HCT116 (cell line): ENCODE results near the gene GPS1. TPM values are rescaled to one million over a fixed set of nuclear protein-coding genes. Genes with fewer than 3 reads are reported as not detected.

ENCODE experiments used
- ATAC-seq: fragments of 200-7000 bp; cut with Tn5 transposase; 2 replicates; pipeline ENCODE4 v1.9.1; 2020; ENCODE audit warnings: mild to moderate bottlenecking, moderate library complexity
- BruUV-seq: library from RNA; stranded (reverse); fragments of 400-500 nt; replicated peaks from 2 replicates; lab custom pipeline; 2021; lab: Mats Ljungman, UMichigan
- CTCF ChIA-PET: fragments of 300-600 bp; sonication (Branson Sonifier 250); formaldehyde crosslinking; loops from one replicate; lab custom pipeline; 2021; ENCODE audit warnings: antibody characterized with exemption; lab: Charles Lee
- POLR2A ChIA-PET: fragments of 300-600, 350-600 bp; sonication (Branson Sonifier 250); formaldehyde crosslinking; loops from one replicate; lab custom pipeline; 2021; ENCODE audit warnings: antibody characterized with exemption; lab: Charles Lee
- RAD21 ChIA-PET, 2 experiments: fragments of 300-600 bp; sonication (Branson Sonifier 250); formaldehyde crosslinking; loops; one replicate each; lab custom pipeline; 2023; ENCODE audit warnings: low total read pairs in 2 of 2; ENCODE audit not compliant: uncharacterized antibody in 2 of 2, unreplicated experiment in 2 of 2, low non-redundant PET in 1 of 2; lab: Charles Lee
- DNase-seq: peaks from one replicate; pipeline ENCODE4 v3.0.0-alpha.2; 2010; ENCODE audit warnings: low read depth, low spot score
- H2AFZ ChIP-seq: fragments of 200-600 bp; shearing (Covaris generic), sonication (generic); 2 replicates; pipeline ENCODE4 v1.6.1; 2017; ENCODE audit warnings: low read depth, mixed run types, mixed read lengths, antibody characterized with exemption, low read length; ENCODE audit not compliant: poor library complexity, severe bottlenecking
- H3K27ac ChIP-seq: 2 replicates; pipeline ENCODE4 v1.5.1; 2012; ENCODE audit warnings: low read depth, low read length
- H3K27me3 ChIP-seq: fragments of 200-600 bp; sonication (generic); 2 replicates; pipeline ENCODE4 v1.6.1; 2016; ENCODE audit warnings: mixed run types, low read length, mixed read lengths; ENCODE audit not compliant: insufficient read depth
- H3K36me3 ChIP-seq, 2 experiments: fragments of 200-500 bp in 1 of 2; fragments of 200-600 bp in 1 of 2; sonication (Bioruptor generic) in 1 of 2; sonication (generic) in 1 of 2; 2 replicates each; pipeline versions ENCODE4 v1.5.1 to v1.6.1; 2014 to 2016; ENCODE audit warnings: low read length in 2 of 2, inconsistent platforms in 1 of 2, mixed read lengths in 1 of 2, mixed run types in 1 of 2; ENCODE audit not compliant: insufficient read depth in 2 of 2, control insufficient read depth in 1 of 2
- H3K4me1 ChIP-seq, 2 experiments: fragments of 200-600 bp in 1 of 2; sonication (generic) in 1 of 2; 2 replicates each; pipeline versions ENCODE4 v1.5.1 to v1.6.1; 2012 to 2017; ENCODE audit warnings: low read length in 2 of 2, inconsistent platforms in 1 of 2, mild to moderate bottlenecking in 1 of 2, mixed read lengths in 1 of 2, mixed run types in 1 of 2, moderate library complexity in 1 of 2; ENCODE audit not compliant: insufficient read depth in 2 of 2, control insufficient read depth in 1 of 2
- H3K4me2 ChIP-seq: fragments of 200-600 bp; sonication (generic); 2 replicates; pipeline ENCODE4 v1.6.1; 2017; ENCODE audit warnings: mixed run types, low read length, mixed read lengths
- H3K4me3 ChIP-seq, 2 experiments: fragments of 200-600 bp in 1 of 2; sonication (generic) in 1 of 2; replicated peaks in 1 of 2; 2 replicates each; pipeline ENCODE4 v1.5.1; 2011 to 2016; ENCODE audit warnings: low read length in 2 of 2, control low read depth in 1 of 2, low read depth in 1 of 2, mild to moderate bottlenecking in 1 of 2, mixed read lengths in 1 of 2, mixed run types in 1 of 2
- H3K79me2 ChIP-seq: fragments of 200-600 bp; sonication (generic); 2 replicates; pipeline ENCODE4 v1.6.1; 2017; ENCODE audit warnings: mild to moderate bottlenecking, mixed run types, low read length, moderate library complexity, mixed read lengths; ENCODE audit not compliant: insufficient read depth
- H3K9ac ChIP-seq: fragments of 200-600 bp; sonication (generic); 2 replicates; pipeline ENCODE4 v1.6.1; 2016; ENCODE audit warnings: low read length, mixed read lengths
- H3K9me2 ChIP-seq: fragments of 200-600 bp; sonication (generic), shearing (Covaris generic); 2 replicates; pipeline ENCODE4 v1.6.1; 2017; ENCODE audit warnings: mixed run types, mild to moderate bottlenecking, moderate library complexity; ENCODE audit not compliant: insufficient read depth
- H3K9me3 ChIP-seq, 2 experiments: fragments of 200-500 bp in 1 of 2; fragments of 200-600 bp in 1 of 2; sonication (Bioruptor generic) in 1 of 2; sonication (generic) in 1 of 2; 2 replicates each; pipeline ENCODE4 v1.6.1; 2014 to 2017; ENCODE audit warnings: low read length in 2 of 2, mixed read lengths in 2 of 2, inconsistent platforms in 1 of 2, low read depth in 1 of 2, mild to moderate bottlenecking in 1 of 2, mixed run types in 1 of 2, moderate library complexity in 1 of 2; ENCODE audit not compliant: control insufficient read depth in 1 of 2, insufficient read depth in 1 of 2
- H4K20me1 ChIP-seq: fragments of 200-600 bp; sonication (generic), shearing (Covaris generic); 2 replicates; pipeline ENCODE4 v1.6.1; 2017; ENCODE audit warnings: mixed run types, mild to moderate bottlenecking, moderate library complexity; ENCODE audit not compliant: insufficient read depth
- ATF3 ChIP-seq: IDR thresholded peaks from 2 replicates; pipeline ENCODE4 v1.6.1; 2012
- CBX3 ChIP-seq: IDR thresholded peaks from 2 replicates; pipeline ENCODE4 v1.6.1; 2012; ENCODE audit warnings: low read depth
- CTCF ChIP-seq, 3 experiments: fragments of 200-600 bp in 1 of 3; sonication (generic) in 1 of 3; IDR thresholded peaks in 2 of 3; conservative IDR thresholded peaks in 1 of 3; 2 replicates each; pipeline ENCODE4 v1.5.1; 2012 to 2017; ENCODE audit warnings: low read depth in 2 of 3, low read length in 2 of 3, antibody characterized with exemption in 1 of 3, borderline replicate concordance in 1 of 3, control low read depth in 1 of 3, mild to moderate bottlenecking in 1 of 3, mixed read lengths in 1 of 3, mixed run types in 1 of 3, moderate library complexity in 1 of 3; ENCODE audit not compliant: insufficient read depth in 1 of 3
- EGR1 ChIP-seq: IDR thresholded peaks from 2 replicates; pipeline ENCODE4 v1.6.1; 2012; ENCODE audit warnings: low read depth
- EZH2 ChIP-seq: fragments of 200-600 bp; sonication (generic); IDR thresholded peaks from 2 replicates; pipeline ENCODE4 v1.6.1; 2017; ENCODE audit warnings: antibody characterized with exemption, mixed run types
- EZH2phosphoT487 ChIP-seq: fragments of 200-600 bp; IDR thresholded peaks from 2 replicates; pipeline ENCODE4 v1.6.1; 2018; ENCODE audit warnings: antibody characterized with exemption, borderline replicate concordance
- FOSL1 ChIP-seq: IDR thresholded peaks from 2 replicates; pipeline ENCODE4 v1.6.1; 2012; ENCODE audit warnings: low read depth
- JUND ChIP-seq: IDR thresholded peaks from 2 replicates; pipeline ENCODE4 v1.6.1; 2012
- SIN3A ChIP-seq: IDR thresholded peaks from 2 replicates; pipeline ENCODE4 v1.6.1; 2012; ENCODE audit warnings: low read depth
- SP1 ChIP-seq: IDR thresholded peaks from 2 replicates; pipeline ENCODE4 v1.6.1; 2012; ENCODE audit warnings: low read depth
- SRF ChIP-seq: IDR thresholded peaks from 2 replicates; pipeline ENCODE4 v1.6.1; 2012; ENCODE audit warnings: low read depth
- YY1 ChIP-seq: IDR thresholded peaks from 2 replicates; pipeline ENCODE4 v1.6.1; 2011; ENCODE audit warnings: low read length, low read depth, moderate library complexity, mild to moderate bottlenecking; ENCODE audit not compliant: insufficient replicate concordance; ENCODE audit errors: extremely low read depth
- ZNF274 ChIP-seq: fragments of 200-500 bp; sonication (Bioruptor generic); IDR thresholded peaks from 2 replicates; pipeline ENCODE4 v1.6.1; 2014; ENCODE audit warnings: mild to moderate bottlenecking, low read depth, low read length, inconsistent platforms
- intact Hi-C: fragments of 100-400 bp; cut with micrococcal nuclease; formaldehyde crosslinking; loops from 2 replicates; pipeline ENCODE4 v1.10.0; 2022
- total RNA-seq: library from RNA; stranded (reverse); gene quantifications from one replicate; pipeline ENCODE4 v1.2.1, GENCODE V29; 2021; ENCODE audit not compliant: unreplicated experiment
- TF ChIP-seq, protein P1 (sequence below): IDR thresholded peaks from 2 replicates; pipeline ENCODE4 v1.6.1; 2012
- TF ChIP-seq, protein P2 (sequence below): IDR thresholded peaks from 2 replicates; pipeline ENCODE4 v1.6.1; 2012; ENCODE audit warnings: low read depth

GPS1 gene
- total RNA-seq, 1 experiment from 2014 or later: 205 TPM

DNA sequence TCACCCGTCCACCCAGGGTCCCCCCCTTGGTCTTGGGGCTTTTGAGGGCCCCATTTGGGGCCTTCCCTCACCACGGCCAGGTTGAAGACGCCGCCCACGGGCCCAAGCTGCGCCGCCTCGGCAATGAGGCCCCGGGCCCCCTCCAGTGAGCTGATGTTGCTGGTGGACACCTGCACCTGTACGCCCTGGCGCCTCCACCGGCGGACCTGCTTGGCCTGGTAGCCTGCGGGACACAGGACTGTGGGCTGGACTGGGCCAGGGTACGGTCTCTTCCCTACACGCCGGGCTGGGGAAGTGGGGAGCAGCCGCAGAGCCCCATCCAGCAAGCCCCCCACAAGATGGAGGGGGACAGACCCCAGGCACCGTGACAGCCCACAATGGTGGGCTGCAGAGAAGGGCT, 30.8 kb downstream of the GPS1 start:
- H3K9ac ChIP-seq: no peak overlapping the region
- DNase-seq (no peak), ATAC-seq (no peak)
- intact Hi-C loops: no loop called here
- TF ChIP-seq YY1 (no peak), SIN3A (no peak), EGR1 (no peak), EZH2phosphoT487 (no peak), JUND (no peak), FOSL1 (no peak), ZNF274 (no peak), EZH2 (no peak), ATF3 (no peak), SRF (no peak), CBX3 (no peak)
- TF ChIP-seq, protein P1, sequence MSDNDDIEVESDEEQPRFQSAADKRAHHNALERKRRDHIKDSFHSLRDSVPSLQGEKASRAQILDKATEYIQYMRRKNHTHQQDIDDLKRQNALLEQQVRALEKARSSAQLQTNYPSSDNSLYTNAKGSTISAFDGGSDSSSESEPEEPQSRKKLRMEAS: no peak
- H3K27me3 ChIP-seq: no peaks in the 10 kb centered on the region
- no peak overlapping the region for H3K27ac ChIP-seq
- H3K9me2 ChIP-seq: no peaks in the 10 kb centered on the region
- H3K79me2 ChIP-seq: peaks cover 21% of the 10 kb centered on the region; the same call in 1 of the 2 replicates
- no peaks in the 10 kb centered on the region for H3K9me3 ChIP-seq
- H4K20me1 ChIP-seq: peaks cover 9% of the 10 kb centered on the region; the same call in 1 of the 2 replicates
- H2AFZ ChIP-seq: no peak overlapping the region
- no peak overlapping the region for H3K4me2 ChIP-seq
- no TSS peak for BruUV-seq
- RAD21 ChIA-PET: no interaction called here
- H3K4me3 ChIP-seq: no peak overlapping the region
- CTCF ChIA-PET: no interaction called here
- H3K4me1 ChIP-seq: no peaks in the 10 kb centered on the region
- H3K36me3 ChIP-seq: peaks cover 67 to 82% of the 10 kb centered on the region in 2 experiments
- POLR2A ChIA-PET: interaction anchor here (1.4 kb wide), 1 partner anchor 16 kb away, joined by 4 read pairs; the partner anchor contains the start of gene FASN

DNA sequence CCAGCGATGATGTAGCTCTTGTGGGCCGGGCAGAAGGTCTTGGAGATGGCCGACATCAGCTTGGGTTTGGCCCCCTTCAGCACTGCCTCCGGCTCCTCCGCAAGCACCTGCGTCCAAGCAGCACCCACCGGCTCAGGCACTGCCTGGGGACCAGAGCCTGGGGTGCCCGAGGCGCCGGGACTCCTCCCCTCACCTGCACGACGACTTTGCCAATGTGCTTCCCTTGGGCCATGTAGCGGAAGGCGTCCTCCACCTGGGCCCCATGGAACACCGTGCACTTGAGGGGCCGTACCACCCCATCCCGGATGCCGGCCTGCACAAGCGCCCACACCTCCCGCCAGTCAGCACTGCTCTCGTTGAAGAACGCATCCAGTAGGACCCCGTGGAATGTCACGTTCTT, 31.3 kb downstream of the GPS1 start:
- Histone ChIP-seq H3K79me2 (peaks cover 26% of the 10 kb centered on the region; the same call in 1 of the 2 replicates), H3K9me3 (no peaks in the 10 kb centered on the region), H4K20me1 (peaks cover 5% of the 10 kb centered on the region; the same call in 1 of the 2 replicates), H3K4me2 (no peak overlapping the region), H3K27me3 (no peaks in the 10 kb centered on the region), H3K36me3 (peaks cover 72 to 88% of the 10 kb centered on the region in 2 experiments), H3K9ac (no peak overlapping the region), H3K4me3 (no peak overlapping the region), H3K9me2 (no peaks in the 10 kb centered on the region), H3K27ac (no peak overlapping the region), H2AFZ (no peak overlapping the region), H3K4me1 (no peaks in the 10 kb centered on the region)
- ATAC-seq (no peak), DNase-seq (no peak)
- POLR2A ChIA-PET: interaction anchor here (1.4 kb wide), 1 partner anchor 15 kb away, joined by 4 read pairs; the partner anchor contains the start of gene FASN
- intact Hi-C loops: no loop called here
- RAD21 ChIA-PET: no interaction called here
- TSS peak; percentile 42 for BruUV-seq
- CTCF ChIA-PET: no interaction called here
- TF ChIP-seq, protein P1: no peak
- TF ChIP-seq CTCF (IDR thresholded peaks at IDR 0.05 in 2 of 3, conservative IDR thresholded peaks at IDR 0.05 in 1 of 3; ENCODE audit: borderline replicate concordance in 1 of 3, insufficient read depth in 1 of 3, low read depth in 2 of 3, low read length in 2 of 3) (no peak), SP1 (no peak), FOSL1 (no peak), SIN3A (no peak)
- TF ChIP-seq, protein P2, sequence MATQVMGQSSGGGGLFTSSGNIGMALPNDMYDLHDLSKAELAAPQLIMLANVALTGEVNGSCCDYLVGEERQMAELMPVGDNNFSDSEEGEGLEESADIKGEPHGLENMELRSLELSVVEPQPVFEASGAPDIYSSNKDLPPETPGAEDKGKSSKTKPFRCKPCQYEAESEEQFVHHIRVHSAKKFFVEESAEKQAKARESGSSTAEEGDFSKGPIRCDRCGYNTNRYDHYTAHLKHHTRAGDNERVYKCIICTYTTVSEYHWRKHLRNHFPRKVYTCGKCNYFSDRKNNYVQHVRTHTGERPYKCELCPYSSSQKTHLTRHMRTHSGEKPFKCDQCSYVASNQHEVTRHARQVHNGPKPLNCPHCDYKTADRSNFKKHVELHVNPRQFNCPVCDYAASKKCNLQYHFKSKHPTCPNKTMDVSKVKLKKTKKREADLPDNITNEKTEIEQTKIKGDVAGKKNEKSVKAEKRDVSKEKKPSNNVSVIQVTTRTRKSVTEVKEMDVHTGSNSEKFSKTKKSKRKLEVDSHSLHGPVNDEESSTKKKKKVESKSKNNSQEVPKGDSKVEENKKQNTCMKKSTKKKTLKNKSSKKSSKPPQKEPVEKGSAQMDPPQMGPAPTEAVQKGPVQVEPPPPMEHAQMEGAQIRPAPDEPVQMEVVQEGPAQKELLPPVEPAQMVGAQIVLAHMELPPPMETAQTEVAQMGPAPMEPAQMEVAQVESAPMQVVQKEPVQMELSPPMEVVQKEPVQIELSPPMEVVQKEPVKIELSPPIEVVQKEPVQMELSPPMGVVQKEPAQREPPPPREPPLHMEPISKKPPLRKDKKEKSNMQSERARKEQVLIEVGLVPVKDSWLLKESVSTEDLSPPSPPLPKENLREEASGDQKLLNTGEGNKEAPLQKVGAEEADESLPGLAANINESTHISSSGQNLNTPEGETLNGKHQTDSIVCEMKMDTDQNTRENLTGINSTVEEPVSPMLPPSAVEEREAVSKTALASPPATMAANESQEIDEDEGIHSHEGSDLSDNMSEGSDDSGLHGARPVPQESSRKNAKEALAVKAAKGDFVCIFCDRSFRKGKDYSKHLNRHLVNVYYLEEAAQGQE: no peak
